Naive B cell (primary cell): ENCODE measurements around the gene POMGNT1. TPM values are rescaled to one million over a fixed set of nuclear protein-coding genes. Genes with fewer than 3 reads are reported as not detected.

ENCODE experiments used
- ATAC-seq, 2 donors: fragments of 150-1000 bp; cut with Tn5 transposase; 2 replicates each; pipeline ENCODE4 v1.10.0; 2021; ENCODE audit warnings: low read depth in 2 of 2, mild to moderate bottlenecking in 2 of 2, moderate library complexity in 2 of 2
- DNase-seq: peaks from one replicate; pipeline ENCODE4 v3.0.0; 2022
- H3K27ac Mint-ChIP-seq, 6 donors: one replicate each; pipeline ENCODE4 v1.8.0; 2020 to 2022; ENCODE audit warnings: mild to moderate bottlenecking in 6 of 6, mixed read lengths in 6 of 6, moderate library complexity in 5 of 6, inconsistent platforms in 2 of 6
- H3K27me3 Mint-ChIP-seq, 3 donors: one replicate each; pipeline ENCODE4 v1.8.0; 2021 to 2022; ENCODE audit warnings: mixed read lengths in 3 of 3, mild to moderate bottlenecking in 1 of 3
- H3K36me3 Mint-ChIP-seq, 2 donors: one replicate each; pipeline ENCODE4 v1.8.0; 2020 to 2022; ENCODE audit warnings: mixed read lengths in 2 of 2, inconsistent platforms in 1 of 2, mild to moderate bottlenecking in 1 of 2
- H3K4me1 Mint-ChIP-seq, 3 donors: one replicate each; pipeline ENCODE4 v1.8.0; 2020 to 2022; ENCODE audit warnings: mixed read lengths in 3 of 3, inconsistent platforms in 1 of 3, mild to moderate bottlenecking in 1 of 3, moderate library complexity in 1 of 3
- H3K4me3 Mint-ChIP-seq, 8 donors: one replicate each; pipeline ENCODE4 v1.8.0; 2020 to 2022; ENCODE audit warnings: mild to moderate bottlenecking in 8 of 8, mixed read lengths in 8 of 8, moderate library complexity in 8 of 8, inconsistent platforms in 2 of 8
- H3K9me3 Mint-ChIP-seq, 7 donors: one replicate each; pipeline ENCODE4 v1.8.0; 2020 to 2022; ENCODE audit warnings: mixed read lengths in 7 of 7, mild to moderate bottlenecking in 5 of 7, inconsistent platforms in 2 of 7, moderate library complexity in 1 of 7
- polyA plus RNA-seq, 6 donors: library from polyadenylated mRNA; unstranded; fragments of 300-500 nt; fragmentation: Illumina TruSeq; gene quantifications; one replicate each; pipeline ENCODE4 v1.2.3, GENCODE V29; 2021; ENCODE audit warnings: low read depth in 6 of 6

POMGNT1 gene
- polyA plus RNA-seq, 6 donors from 2014 or later, result 4.2 to 26.6 (median 20.0) TPM

GRCh38 chr1:46203738-46204405, 5.6 kb upstream of the POMGNT1 start:
- no peak for ATAC-seq
- H3K4me1 Mint-ChIP-seq, result peaks cover 15 to 23% (median 19%) of the 10 kb centered on the region in 3 donors
- peak overlapping the region in 1 of 6 donors; percentile 66 for H3K27ac Mint-ChIP-seq

GRCh38 chr1:46199233-46199749, 1.1 kb upstream of the POMGNT1 start:
- H3K27ac Mint-ChIP-seq, result peak overlapping the region in 1 of 6 donors; percentile 28
- peak overlapping the region in 7 of 8 donors; percentile 2 to 87 (median 81) for H3K4me3 Mint-ChIP-seq
- peaks cover 19 to 44% (median 27%) of the 10 kb centered on the region in 3 donors for H3K4me1 Mint-ChIP-seq
- H3K36me3 Mint-ChIP-seq, result peaks cover 0 to 8% of the 10 kb centered on the region in 2 donors
- no peak for ATAC-seq
- H3K9me3 Mint-ChIP-seq, result no peaks in the 10 kb centered on the region
- no peak for DNase-seq
- H3K27me3 Mint-ChIP-seq, result peaks cover 7 to 8% (median 7%) of the 10 kb centered on the region in 3 donors

More at GRCh38 chr1:46203738-46204405, 5.6 kb upstream of the POMGNT1 start:
- H3K36me3 Mint-ChIP-seq, result no peaks in the 10 kb centered on the region
- no peaks in the 10 kb centered on the region for H3K9me3 Mint-ChIP-seq
- peak overlapping the region; percentile 66 to 89 (median 84) for H3K4me3 Mint-ChIP-seq
- H3K27me3 Mint-ChIP-seq, result peaks cover 7 to 8% (median 7%) of the 10 kb centered on the region in 3 donors
- DNase-seq, result no peak

GRCh38 chr1:46197560-46197963, 672 bp downstream of the POMGNT1 start:
- Mint-ChIP-seq H3K4me3 (peak overlapping the region; percentile 70 to 89 (median 83)), H3K27me3 (peaks cover under 1 to 2% (median 1%) of the 10 kb centered on the region in 3 donors), H3K36me3 (peaks cover 0 to 14% of the 10 kb centered on the region in 2 donors), H3K9me3 (no peaks in the 10 kb centered on the region), H3K27ac (peak overlapping the region in 2 of 6 donors; percentile 66 to 87), H3K4me1 (peaks cover 10 to 32% (median 12%) of the 10 kb centered on the region in 3 donors)
- ATAC-seq (no peak), DNase-seq (no peak)

GRCh38 chr1:46196609-46197008, 1.6 kb downstream of the POMGNT1 start:
- H3K36me3 Mint-ChIP-seq, result peaks cover 0 to 20% of the 10 kb centered on the region in 2 donors
- no peak for DNase-seq
- H3K4me1 Mint-ChIP-seq, result peaks cover 8 to 30% (median 11%) of the 10 kb centered on the region in 3 donors
- peak overlapping the region in 5 of 8 donors; percentile 70 to 85 (median 83) for H3K4me3 Mint-ChIP-seq
- no peaks in the 10 kb centered on the region for H3K27me3 Mint-ChIP-seq
- peak overlapping the region in 1 of 6 donors; percentile 88 for H3K27ac Mint-ChIP-seq
- no peaks in the 10 kb centered on the region for H3K9me3 Mint-ChIP-seq
- ATAC-seq, result no peak

- DNase-seq (no peak), ATAC-seq (no peak)
- Mint-ChIP-seq H3K27me3 (no peaks in the 10 kb centered on the region), H3K4me1 (peaks cover 5 to 30% (median 11%) of the 10 kb centered on the region in 3 donors), H3K4me3 (peak overlapping the region in 2 of 8 donors; percentile 16 to 83), H3K27ac (peak overlapping the region in 1 of 6 donors; percentile 54), H3K36me3 (peaks cover 0 to 21% of the 10 kb centered on the region in 2 donors), H3K9me3 (no peaks in the 10 kb centered on the region)
These were observed 3.5 kb downstream of the POMGNT1 start for GRCh38 chr1:46194641-46195193.

GRCh38 chr1:46193984-46194570, 4.2 kb downstream of the POMGNT1 start:
- Mint-ChIP-seq H3K9me3 (no peaks in the 10 kb centered on the region), H3K4me3 (no peak overlapping the region), H3K27ac (peak overlapping the region in 1 of 6 donors; percentile 11), H3K4me1 (peaks cover 5 to 27% (median 11%) of the 10 kb centered on the region in 3 donors), H3K27me3 (no peaks in the 10 kb centered on the region), H3K36me3 (peaks cover 0 to 28% of the 10 kb centered on the region in 2 donors)
- DNase-seq (no peak), ATAC-seq (no peak)

GRCh38 chr1:46193285-46193684, 4.9 kb downstream of the POMGNT1 start:
- no peak overlapping the region for H3K4me3 Mint-ChIP-seq
- H3K36me3 Mint-ChIP-seq, result peaks cover 0 to 30% of the 10 kb centered on the region in 2 donors
- H3K27me3 Mint-ChIP-seq, result no peaks in the 10 kb centered on the region
- no peaks in the 10 kb centered on the region for H3K9me3 Mint-ChIP-seq
- ATAC-seq (no peak), DNase-seq (no peak)
- no peak overlapping the region for H3K27ac Mint-ChIP-seq
- H3K4me1 Mint-ChIP-seq, result peaks cover 5 to 23% (median 11%) of the 10 kb centered on the region in 3 donors

- H3K27me3 Mint-ChIP-seq, result no peaks in the 10 kb centered on the region
- no peak overlapping the region for H3K4me3 Mint-ChIP-seq
- H3K36me3 Mint-ChIP-seq, result peaks cover 0 to 39% of the 10 kb centered on the region in 2 donors
- no peaks in the 10 kb centered on the region for H3K9me3 Mint-ChIP-seq
- ATAC-seq (no peak), DNase-seq (no peak)
- H3K4me1 Mint-ChIP-seq, result peaks cover 2 to 18% (median 8%) of the 10 kb centered on the region in 3 donors
- H3K27ac Mint-ChIP-seq, result no peak overlapping the region
These were observed 6.1 kb downstream of the POMGNT1 start for GRCh38 chr1:46192171-46192570.

- H3K4me1 Mint-ChIP-seq, result peaks cover 0 to 9% (median 0%) of the 10 kb centered on the region in 3 donors
- no peak overlapping the region for H3K4me3 Mint-ChIP-seq
- H3K27me3 Mint-ChIP-seq, result no peaks in the 10 kb centered on the region
- no peaks in the 10 kb centered on the region for H3K9me3 Mint-ChIP-seq
- peaks cover 0 to 39% of the 10 kb centered on the region in 2 donors for H3K36me3 Mint-ChIP-seq
- H3K27ac Mint-ChIP-seq, result peak overlapping the region in 1 of 6 donors; percentile 19
- DNase-seq (no peak), ATAC-seq (no peak)
These were observed 7.1 kb downstream of the POMGNT1 start for GRCh38 chr1:46191033-46191701.

- Mint-ChIP-seq H3K27ac (no peak overlapping the region), H3K4me3 (peak overlapping the region in 1 of 8 donors; percentile 56), H3K4me1 (peaks cover 0 to 7% (median 6%) of the 10 kb centered on the region in 3 donors), H3K9me3 (no peaks in the 10 kb centered on the region), H3K36me3 (peaks cover 0 to 39% of the 10 kb centered on the region in 2 donors), H3K27me3 (no peaks in the 10 kb centered on the region)
- ATAC-seq, result no peak
- DNase-seq, result no peak
These were observed 7.7 kb downstream of the POMGNT1 start for GRCh38 chr1:46190539-46190938.

GRCh38 chr1:46188295-46189030, 9.8 kb downstream of the POMGNT1 start:
- Mint-ChIP-seq H3K4me3 (peak overlapping the region in 1 of 8 donors; percentile 8), H3K27me3 (no peaks in the 10 kb centered on the region), H3K4me1 (peaks cover 9 to 18% (median 14%) of the 10 kb centered on the region in 3 donors), H3K27ac (peak overlapping the region in 1 of 6 donors; percentile 80), H3K36me3 (peaks cover 0 to 31% of the 10 kb centered on the region in 2 donors), H3K9me3 (no peaks in the 10 kb centered on the region)
- DNase-seq (no peak), ATAC-seq (no peak)

GRCh38 chr1:46187106-46187869, 10.9 kb downstream of the POMGNT1 start:
- Mint-ChIP-seq H3K9me3 (no peaks in the 10 kb centered on the region), H3K36me3 (peaks cover 0 to 22% of the 10 kb centered on the region in 2 donors), H3K27ac (peak overlapping the region in 1 of 6 donors; percentile 15), H3K4me1 (peaks cover 9 to 18% (median 14%) of the 10 kb centered on the region in 3 donors), H3K27me3 (no peaks in the 10 kb centered on the region), H3K4me3 (no peak overlapping the region)
- no peak for DNase-seq
- ATAC-seq, result no peak
